ENCODE results near the gene SENP8.
"Not testable (repeated sequence)": the region's sequence is repeated elsewhere in the genome, so short reads cannot be mapped to it uniquely, and the experiment has no call there.

DNA sequence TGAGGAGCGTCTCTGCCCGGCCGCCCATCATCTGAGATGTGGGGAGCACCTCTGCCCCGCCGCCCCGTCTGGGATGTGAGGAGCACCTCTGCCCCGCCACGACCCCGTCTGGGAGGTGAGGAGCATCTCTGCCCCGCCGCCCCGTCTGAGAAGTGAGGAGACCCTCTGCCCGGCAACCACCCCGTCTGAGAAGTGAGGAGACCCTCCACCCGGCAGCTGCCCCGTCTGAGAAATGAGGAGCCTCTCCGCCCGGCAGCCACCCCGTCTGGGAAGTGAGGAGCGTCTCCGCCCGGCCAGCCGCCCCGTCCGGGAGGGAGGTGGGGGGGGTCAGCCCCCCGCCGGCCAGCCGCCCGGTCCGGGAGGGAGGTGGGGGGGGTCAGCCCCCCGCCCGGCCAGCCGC is 17.7 kb upstream of the SENP8 start:
- TF ChIP-seq, protein P1, sequence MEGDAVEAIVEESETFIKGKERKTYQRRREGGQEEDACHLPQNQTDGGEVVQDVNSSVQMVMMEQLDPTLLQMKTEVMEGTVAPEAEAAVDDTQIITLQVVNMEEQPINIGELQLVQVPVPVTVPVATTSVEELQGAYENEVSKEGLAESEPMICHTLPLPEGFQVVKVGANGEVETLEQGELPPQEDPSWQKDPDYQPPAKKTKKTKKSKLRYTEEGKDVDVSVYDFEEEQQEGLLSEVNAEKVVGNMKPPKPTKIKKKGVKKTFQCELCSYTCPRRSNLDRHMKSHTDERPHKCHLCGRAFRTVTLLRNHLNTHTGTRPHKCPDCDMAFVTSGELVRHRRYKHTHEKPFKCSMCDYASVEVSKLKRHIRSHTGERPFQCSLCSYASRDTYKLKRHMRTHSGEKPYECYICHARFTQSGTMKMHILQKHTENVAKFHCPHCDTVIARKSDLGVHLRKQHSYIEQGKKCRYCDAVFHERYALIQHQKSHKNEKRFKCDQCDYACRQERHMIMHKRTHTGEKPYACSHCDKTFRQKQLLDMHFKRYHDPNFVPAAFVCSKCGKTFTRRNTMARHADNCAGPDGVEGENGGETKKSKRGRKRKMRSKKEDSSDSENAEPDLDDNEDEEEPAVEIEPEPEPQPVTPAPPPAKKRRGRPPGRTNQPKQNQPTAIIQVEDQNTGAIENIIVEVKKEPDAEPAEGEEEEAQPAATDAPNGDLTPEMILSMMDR (conservative IDR thresholded peaks at IDR 0.05) = not testable (repeated sequence)
- TF ChIP-seq ZFX (IDR thresholded peaks at IDR 0.05) = not testable (repeated sequence)
